Left lung (tissue), 10 donors: ENCODE results near the gene HDAC10. TPM values are rescaled to one million over a fixed set of nuclear protein-coding genes. Genes with fewer than 3 reads are reported as not detected.

Source experiments
- ATAC-seq: fragments of 200-7000 bp; cut with Tn5 transposase; one replicate; pipeline ENCODE4 v1.9.1; 2020; ENCODE audit warnings: moderate library complexity
- DNase-seq, 4 donors: peaks; one replicate each; pipeline ENCODE4 v3.0.0-alpha.2; 2013 to 2020
- H3K27ac ChIP-seq, 2 donors: fragments of 200-600 bp; sonication (generic) in 1 of 2; one replicate each; pipeline versions ENCODE4 v1.5.0 to v1.8.0; 2020 to 2021
- H3K27me3 ChIP-seq, 2 donors: fragments of 200-600 bp; sonication (generic) in 1 of 2; one replicate each; pipeline versions ENCODE4 v1.5.0 to v1.8.0; 2020 to 2021
- H3K36me3 ChIP-seq, 2 donors: fragments of 200-600 bp; sonication (generic) in 1 of 2; one replicate each; pipeline versions ENCODE4 v1.5.0 to v1.8.0; 2020 to 2021
- H3K4me1 ChIP-seq, 2 donors: fragments of 200-600 bp; one replicate each; pipeline ENCODE4 v1.8.0; 2021
- H3K4me3 ChIP-seq, 2 donors: fragments of 200-600 bp; sonication (generic) in 1 of 2; one replicate each; pipeline versions ENCODE4 v1.5.0 to v1.8.0; 2020 to 2021; ENCODE audit warnings: mild to moderate bottlenecking in 1 of 2
- H3K9me3 ChIP-seq, 2 donors: fragments of 200-600 bp; sonication (generic) in 1 of 2; one replicate each; pipeline versions ENCODE4 v1.5.0 to v1.8.0; 2020 to 2021
- intact Hi-C, 2 donors: fragments of 100-400 bp; cut with DNase I; formaldehyde crosslinking; loops; one replicate each; pipeline versions ENCODE4 v1.11.2 to v1.14.2; 2022
- polyA plus RNA-seq, 6 donors: library from polyadenylated mRNA; unstranded; fragments of 120-200 nt; gene quantifications; one replicate each; pipeline ENCODE4 v1.2.1, GENCODE V29; 2013; ENCODE audit not compliant: insufficient read length in 6 of 6
- total RNA-seq, 2 donors: library from RNA; stranded (reverse); fragmentation: NEBNext Ultra II Directional; extraction: Animal tissue kit (Norgen Biotek cat#: 25700); gene quantifications; one replicate each; pipeline ENCODE4 v1.2.1, GENCODE V29; 2021
- TF ChIP-seq, protein P1 (sequence below), 2 donors: fragments of 200-600 bp; sonication (generic) in 1 of 2; IDR thresholded peaks; one replicate each; pipeline versions ENCODE4 v1.5.0 to v1.8.0; 2021; ENCODE audit warnings: antibody characterized with exemption in 2 of 2
- donor health status: DM: no; HTN: yes; CAD: no.
- donor health status: DM: no; HTN: no; CAD: no.

The HDAC10 gene
- total and polyA plus RNA-seq, 8 donors: 23.9 to 42.2 (median 36.7) TPM

DNA sequence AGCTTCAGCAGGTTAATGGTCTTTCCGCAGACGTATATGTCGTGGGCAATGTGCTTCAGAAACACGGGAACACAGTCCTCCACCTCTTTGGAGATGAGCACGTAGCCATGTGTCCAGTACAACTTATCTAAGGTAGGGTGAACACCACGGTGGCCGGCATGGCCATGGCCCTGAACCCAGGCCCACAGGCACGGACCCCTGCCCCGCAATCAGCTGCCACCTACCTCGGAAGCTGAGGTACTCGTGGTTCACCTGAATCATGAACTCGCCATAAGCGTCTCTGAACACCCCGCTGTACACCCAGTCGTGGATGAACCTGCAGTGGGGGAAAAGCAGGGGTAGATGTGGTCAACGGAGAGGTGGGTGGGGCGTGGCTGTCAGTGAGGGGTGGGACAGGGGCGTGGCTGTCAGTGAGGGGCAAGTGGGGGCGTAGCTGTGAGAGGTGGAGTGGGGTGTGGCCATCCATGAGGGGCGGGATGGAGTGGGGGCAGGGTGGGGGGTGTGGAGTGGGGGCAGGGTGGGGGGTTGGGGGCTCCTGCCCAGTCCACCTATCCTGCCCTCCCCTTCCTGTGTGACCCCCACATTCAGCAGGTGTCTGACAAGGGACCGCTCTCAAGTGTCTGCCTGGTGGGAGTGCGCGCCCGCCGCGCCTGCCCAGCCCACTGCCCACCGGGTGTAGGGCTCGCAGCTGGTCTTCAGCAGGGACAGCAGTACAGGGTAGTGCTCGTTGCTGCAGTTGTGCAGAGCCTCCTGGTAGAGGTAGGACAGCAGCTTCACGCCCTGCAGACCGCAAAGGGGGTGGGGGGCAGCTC lies 24.8 kb downstream of the HDAC10 start:
- no peak for ATAC-seq
- intact Hi-C loops: no loop called here
- Histone ChIP-seq H3K4me1 (no peaks in the 10 kb centered on the region), H3K27me3 (no peaks in the 10 kb centered on the region), H3K36me3 (peaks cover 0 to 94% of the 10 kb centered on the region in 2 donors), H3K9me3 (no peaks in the 10 kb centered on the region), H3K4me3 (no peak overlapping the region), H3K27ac (no peak overlapping the region)
- TF ChIP-seq, protein P1, sequence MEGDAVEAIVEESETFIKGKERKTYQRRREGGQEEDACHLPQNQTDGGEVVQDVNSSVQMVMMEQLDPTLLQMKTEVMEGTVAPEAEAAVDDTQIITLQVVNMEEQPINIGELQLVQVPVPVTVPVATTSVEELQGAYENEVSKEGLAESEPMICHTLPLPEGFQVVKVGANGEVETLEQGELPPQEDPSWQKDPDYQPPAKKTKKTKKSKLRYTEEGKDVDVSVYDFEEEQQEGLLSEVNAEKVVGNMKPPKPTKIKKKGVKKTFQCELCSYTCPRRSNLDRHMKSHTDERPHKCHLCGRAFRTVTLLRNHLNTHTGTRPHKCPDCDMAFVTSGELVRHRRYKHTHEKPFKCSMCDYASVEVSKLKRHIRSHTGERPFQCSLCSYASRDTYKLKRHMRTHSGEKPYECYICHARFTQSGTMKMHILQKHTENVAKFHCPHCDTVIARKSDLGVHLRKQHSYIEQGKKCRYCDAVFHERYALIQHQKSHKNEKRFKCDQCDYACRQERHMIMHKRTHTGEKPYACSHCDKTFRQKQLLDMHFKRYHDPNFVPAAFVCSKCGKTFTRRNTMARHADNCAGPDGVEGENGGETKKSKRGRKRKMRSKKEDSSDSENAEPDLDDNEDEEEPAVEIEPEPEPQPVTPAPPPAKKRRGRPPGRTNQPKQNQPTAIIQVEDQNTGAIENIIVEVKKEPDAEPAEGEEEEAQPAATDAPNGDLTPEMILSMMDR (IDR thresholded peaks at IDR 0.05): no peak
- DNase-seq: no peak

DNA sequence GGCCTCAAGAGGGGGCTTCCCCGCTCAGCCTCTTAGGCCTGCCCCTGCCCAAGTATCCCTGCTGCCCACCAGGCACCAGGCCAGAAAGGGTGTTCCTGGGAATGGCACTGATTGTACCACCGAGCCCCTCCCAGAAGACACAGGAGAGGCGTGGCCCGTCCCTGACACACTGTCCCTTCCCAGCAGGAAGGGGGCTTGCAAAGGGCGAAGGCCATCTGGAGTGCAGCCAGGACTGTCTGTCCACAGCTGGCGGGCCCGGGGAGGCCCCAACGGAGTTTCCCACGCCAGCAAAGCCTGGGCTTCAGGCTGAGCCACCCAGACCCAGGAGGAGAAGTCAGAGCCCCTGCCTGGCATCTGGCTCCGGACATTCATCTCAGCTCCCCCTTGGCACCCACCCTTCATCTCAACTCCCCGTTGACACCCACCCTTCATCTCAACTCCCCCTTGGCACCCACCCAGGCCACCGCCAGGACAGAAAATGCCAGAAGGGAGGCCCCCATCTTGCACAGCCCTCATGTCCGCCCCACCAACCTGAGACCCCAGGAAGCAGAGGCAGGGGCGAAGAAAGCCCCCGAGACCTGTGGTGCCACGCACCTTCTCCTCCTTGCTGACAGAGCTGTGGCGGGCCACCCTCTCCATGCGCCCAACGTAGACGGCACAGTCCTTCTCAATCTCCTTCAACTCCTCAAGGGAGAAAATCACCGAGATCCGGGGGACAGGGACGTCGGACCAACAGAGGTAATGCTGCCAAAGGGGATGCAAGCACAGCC lies 25.7 kb downstream of the HDAC10 start:
- no peaks in the 10 kb centered on the region for H3K4me1 ChIP-seq
- no peak for ATAC-seq
- TF ChIP-seq, protein P1 (IDR thresholded peaks at IDR 0.05): no peak

DNA sequence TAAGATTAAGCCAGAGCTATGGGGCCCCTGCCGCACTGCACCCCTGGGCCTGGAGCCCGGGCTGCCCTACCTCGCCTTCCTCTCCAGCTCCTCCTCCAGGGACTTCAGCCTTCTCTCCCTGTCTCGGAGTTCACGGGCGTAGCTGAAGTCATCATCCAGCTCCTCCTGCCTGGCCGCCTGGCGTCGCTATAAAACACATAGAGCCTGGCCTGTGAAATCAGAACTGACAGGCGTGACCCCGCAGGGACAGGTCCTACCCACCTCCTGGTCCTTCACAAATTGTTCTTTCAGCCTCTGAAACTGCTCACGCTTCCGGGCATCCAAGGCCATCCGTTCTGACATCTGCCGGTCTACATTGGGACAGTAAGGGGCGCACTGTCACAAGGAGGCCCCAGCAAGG lies 27.0 kb downstream of the HDAC10 start:
- H3K9me3 ChIP-seq: no peaks in the 10 kb centered on the region
- intact Hi-C loops: no loop called here
- DNase-seq: no peak
- peaks cover 0 to 7% of the 10 kb centered on the region in 2 donors for H3K4me1 ChIP-seq
- H3K27me3 ChIP-seq: no peaks in the 10 kb centered on the region
- no peak overlapping the region for H3K4me3 ChIP-seq
- H3K27ac ChIP-seq: no peak overlapping the region
- H3K36me3 ChIP-seq: peaks cover 0 to 98% of the 10 kb centered on the region in 2 donors
- TF ChIP-seq, protein P1 (IDR thresholded peaks at IDR 0.05): no peak
- no peak for ATAC-seq

More for the DNA sequence above, 25.7 kb downstream of the HDAC10 start:
- Histone ChIP-seq H3K9me3 (no peaks in the 10 kb centered on the region), H3K36me3 (peaks cover 0 to 98% of the 10 kb centered on the region in 2 donors), H3K27me3 (no peaks in the 10 kb centered on the region), H3K27ac (no peak overlapping the region), H3K4me3 (no peak overlapping the region)
- DNase-seq: no peak
- intact Hi-C loops: no loop called here

DNA sequence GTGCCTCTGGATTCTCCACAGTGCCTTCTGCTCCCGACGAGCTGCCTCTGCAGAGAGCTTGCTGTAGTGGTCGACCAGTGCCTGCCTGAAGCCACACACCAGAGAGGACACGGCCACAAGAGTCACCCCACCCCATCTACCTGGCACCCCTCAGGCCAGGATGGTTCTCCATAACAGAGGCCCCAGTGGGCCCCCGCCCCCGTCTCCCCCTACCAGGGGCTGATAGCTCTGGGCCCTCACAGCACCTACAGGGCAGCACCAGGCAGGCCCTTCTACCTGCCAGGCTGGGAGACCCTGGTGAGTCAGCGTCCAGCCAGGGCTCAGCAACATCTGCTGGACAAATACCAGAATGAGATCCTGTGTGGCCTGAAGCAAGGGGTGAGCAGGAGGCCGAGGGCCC lies 28.6 kb downstream of the HDAC10 start:
- no peak for ATAC-seq
- Histone ChIP-seq H3K27ac (no peak overlapping the region), H3K27me3 (no peaks in the 10 kb centered on the region), H3K9me3 (no peaks in the 10 kb centered on the region), H3K4me1 (peaks cover 0 to 7% of the 10 kb centered on the region in 2 donors), H3K36me3 (peaks cover 0 to 98% of the 10 kb centered on the region in 2 donors), H3K4me3 (no peak overlapping the region)
- TF ChIP-seq, protein P1 (IDR thresholded peaks at IDR 0.05): no peak
- no peak for DNase-seq
- intact Hi-C loops: no loop called here
